ENCODE data around the gene OASL. TPM values are rescaled to one million over a fixed set of nuclear protein-coding genes. Genes with fewer than 3 reads are reported as not detected.

Gene OASL
- total and polyA plus RNA-seq, 10 donors: 1.9 to 4.8 (median 3.4) TPM

DNA sequence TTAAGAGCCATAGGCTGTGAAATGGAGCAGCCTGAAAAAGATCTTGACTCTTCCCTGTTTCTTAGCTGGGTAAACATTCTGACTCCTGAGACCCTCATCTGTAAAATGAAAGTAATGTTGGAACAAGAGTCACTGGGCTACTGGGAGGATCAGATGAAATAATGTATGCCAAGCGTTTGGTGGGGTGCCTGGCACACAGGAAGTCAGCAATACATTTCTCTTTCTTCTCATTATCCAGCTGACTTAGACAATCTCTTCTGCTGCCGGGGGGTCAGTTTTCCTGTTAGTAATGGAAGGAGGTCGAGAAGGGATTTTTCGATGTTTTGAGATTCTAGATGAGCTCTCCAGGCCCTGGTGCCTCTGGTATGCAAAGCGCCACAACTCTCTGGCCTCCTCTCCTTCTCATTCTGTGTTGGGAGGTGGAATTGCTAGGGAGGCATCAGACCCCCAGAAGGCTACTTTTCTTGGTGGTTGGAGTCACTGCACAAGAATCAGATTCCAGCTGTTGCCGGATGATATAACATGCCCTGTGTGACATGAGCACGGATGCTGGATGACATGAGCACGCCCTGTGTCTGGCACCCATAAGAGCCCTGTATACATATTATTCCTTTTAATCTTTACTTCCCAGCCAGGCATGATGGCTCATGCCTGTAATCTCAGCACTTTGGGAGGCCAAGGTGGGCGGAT is 4.3 kb downstream of the OASL start:
- peak overlapping the region in 4 of 8 donors; percentile 27 to 74 (median 48) for H3K27ac ChIP-seq
- peaks cover 0 to 10% (median 0%) of the 10 kb centered on the region in 7 donors for H3K27me3 ChIP-seq (replicated peaks in 1 of 7)
- no peak overlapping the region for H3K4me3 ChIP-seq
- WGBS, 5 donors: 77 to 84% (median 82%) methylated on average over 9 of the region's 9 CpGs
- H3K36me3 ChIP-seq: peaks cover 0 to 34% (median 4%) of the 10 kb centered on the region in 6 donors
- intact Hi-C loops (cut with DNase I; ENCODE audit: low total_unique reads): no loop called here
- TF ChIP-seq POLR2A (IDR thresholded peaks at IDR 0.05): no peak
- TF ChIP-seq POLR2AphosphoS5 (IDR thresholded peaks at IDR 0.05): no peak
- TF ChIP-seq, protein P1, sequence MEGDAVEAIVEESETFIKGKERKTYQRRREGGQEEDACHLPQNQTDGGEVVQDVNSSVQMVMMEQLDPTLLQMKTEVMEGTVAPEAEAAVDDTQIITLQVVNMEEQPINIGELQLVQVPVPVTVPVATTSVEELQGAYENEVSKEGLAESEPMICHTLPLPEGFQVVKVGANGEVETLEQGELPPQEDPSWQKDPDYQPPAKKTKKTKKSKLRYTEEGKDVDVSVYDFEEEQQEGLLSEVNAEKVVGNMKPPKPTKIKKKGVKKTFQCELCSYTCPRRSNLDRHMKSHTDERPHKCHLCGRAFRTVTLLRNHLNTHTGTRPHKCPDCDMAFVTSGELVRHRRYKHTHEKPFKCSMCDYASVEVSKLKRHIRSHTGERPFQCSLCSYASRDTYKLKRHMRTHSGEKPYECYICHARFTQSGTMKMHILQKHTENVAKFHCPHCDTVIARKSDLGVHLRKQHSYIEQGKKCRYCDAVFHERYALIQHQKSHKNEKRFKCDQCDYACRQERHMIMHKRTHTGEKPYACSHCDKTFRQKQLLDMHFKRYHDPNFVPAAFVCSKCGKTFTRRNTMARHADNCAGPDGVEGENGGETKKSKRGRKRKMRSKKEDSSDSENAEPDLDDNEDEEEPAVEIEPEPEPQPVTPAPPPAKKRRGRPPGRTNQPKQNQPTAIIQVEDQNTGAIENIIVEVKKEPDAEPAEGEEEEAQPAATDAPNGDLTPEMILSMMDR (IDR thresholded peaks at IDR 0.05 in 8 of 11, conservative IDR thresholded peaks at IDR 0.05 in 3 of 11): no peak
- no peak for DNase-seq
- H3K9me3 ChIP-seq: no peaks in the 10 kb centered on the region
- H3K4me1 ChIP-seq: peaks cover 7 to 69% (median 54%) of the 10 kb centered on the region in 6 donors

DNA sequence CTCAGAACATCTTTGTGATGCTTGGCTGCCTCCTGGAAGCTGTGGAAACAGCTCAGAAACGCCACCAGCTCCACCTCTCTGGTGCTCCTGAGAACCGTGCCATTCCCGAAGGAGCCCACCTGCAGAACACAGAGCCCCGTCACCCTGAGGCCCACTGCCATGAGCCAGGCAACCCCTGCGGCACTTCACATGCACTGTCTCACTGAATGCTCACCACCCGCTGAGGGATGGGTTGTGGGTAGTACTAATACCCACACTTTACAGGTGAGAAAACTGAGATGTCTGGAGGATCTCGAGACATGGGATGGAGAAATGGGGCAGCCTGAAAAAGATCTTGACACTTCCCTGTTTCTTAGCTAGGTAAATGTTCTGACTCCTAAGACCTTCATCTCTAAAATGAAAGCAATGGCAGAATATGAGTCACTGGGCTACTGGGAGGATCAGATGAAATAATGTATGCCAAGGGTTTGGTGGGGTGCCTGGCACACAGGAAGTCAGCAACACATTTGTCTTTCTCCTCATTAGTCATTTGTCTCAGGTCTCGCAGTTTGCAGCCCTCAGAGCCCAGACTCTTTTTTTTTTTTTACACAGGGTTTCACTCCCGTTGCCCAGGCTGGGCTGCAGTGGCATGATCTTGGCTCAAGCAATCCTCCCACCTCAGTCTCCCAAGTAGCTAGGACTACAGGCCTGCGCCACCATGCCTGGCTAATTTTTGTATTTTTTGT is 5.3 kb downstream of the OASL start:
- H3K4me1 ChIP-seq: peaks cover 7 to 59% (median 51%) of the 10 kb centered on the region in 6 donors
- 71 to 82% (median 79%) methylated on average over 10 of the region's 10 CpGs for WGBS, 5 donors
- TF ChIP-seq, protein P1 (IDR thresholded peaks at IDR 0.05 in 8 of 11, conservative IDR thresholded peaks at IDR 0.05 in 3 of 11): no peak
- TF ChIP-seq POLR2AphosphoS5 (IDR thresholded peaks at IDR 0.05) (no peak), POLR2A (IDR thresholded peaks at IDR 0.05) (no peak)
- peaks cover 0 to 10% (median 0%) of the 10 kb centered on the region in 7 donors for H3K27me3 ChIP-seq (replicated peaks in 1 of 7)
- intact Hi-C loops (cut with DNase I; ENCODE audit: low total_unique reads): no loop called here
- H3K9me3 ChIP-seq: no peaks in the 10 kb centered on the region
- peaks cover 0 to 34% (median 4%) of the 10 kb centered on the region in 6 donors for H3K36me3 ChIP-seq
- peak overlapping the region in 6 of 8 donors; percentile 3 to 74 (median 35) for H3K27ac ChIP-seq
- no peak for DNase-seq
- H3K4me3 ChIP-seq: no peak overlapping the region

DNA sequence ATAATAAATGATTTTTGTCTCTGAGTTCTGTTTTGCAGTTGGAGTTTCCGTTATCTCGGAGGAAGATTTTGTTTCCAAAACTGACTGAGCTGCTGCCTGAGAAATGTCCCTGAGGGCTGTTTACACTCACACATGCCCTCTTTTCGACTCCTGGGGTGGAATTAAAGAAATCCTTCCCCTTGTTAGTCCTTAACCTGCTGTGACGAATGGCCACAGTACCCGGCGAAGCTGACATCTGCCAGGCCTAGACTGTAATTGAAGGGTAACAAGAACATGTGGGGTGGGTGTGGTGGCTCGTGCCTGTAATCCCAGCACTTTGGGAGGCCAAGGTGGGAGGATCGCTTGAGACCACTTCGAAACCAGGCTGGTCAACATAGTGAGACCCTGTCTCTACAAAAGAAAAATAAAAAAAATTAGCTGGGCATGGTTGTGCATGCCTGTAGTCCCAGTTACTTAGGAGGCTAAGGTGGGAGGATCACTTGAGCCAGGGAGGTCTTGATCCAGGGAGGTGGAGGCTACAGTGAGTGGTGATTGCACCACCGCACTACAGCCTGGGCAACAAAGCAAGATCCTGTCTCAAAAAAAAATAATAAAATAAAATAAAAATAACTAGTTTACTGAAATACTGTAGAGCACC is 8.4 kb downstream of the OASL start:
- no peak for DNase-seq
- WGBS, 5 donors: 79 to 88% (median 84%) methylated on average over 10 of the region's 10 CpGs
- intact Hi-C loops (cut with DNase I; ENCODE audit: low total_unique reads): no loop called here
- no peak for TF ChIP-seq POLR2AphosphoS5 (IDR thresholded peaks at IDR 0.05)
- no peak for TF ChIP-seq POLR2A (IDR thresholded peaks at IDR 0.05)
- TF ChIP-seq, protein P1 (IDR thresholded peaks at IDR 0.05 in 8 of 11, conservative IDR thresholded peaks at IDR 0.05 in 3 of 11): no peak
- H3K4me3 ChIP-seq: no peak overlapping the region
- H3K9me3 ChIP-seq: no peaks in the 10 kb centered on the region
- H3K27ac ChIP-seq: no peak overlapping the region
- H3K27me3 ChIP-seq (replicated peaks in 1 of 7): peaks cover 0 to 7% (median 0%) of the 10 kb centered on the region in 7 donors
- H3K36me3 ChIP-seq: peaks cover 0 to 60% (median 4%) of the 10 kb centered on the region in 6 donors
- peaks cover under 1 to 33% (median 21%) of the 10 kb centered on the region in 6 donors for H3K4me1 ChIP-seq

Data from spleen (tissue), 11 donors.